WTC11 (cell line): ENCODE results near the gene FAF1. TPM values are rescaled to one million over a fixed set of nuclear protein-coding genes. Genes with fewer than 3 reads are reported as not detected.

Source experiments
- ATAC-seq: fragments of 200-7000 bp; cut with Tn5 transposase; 2 replicates; pipeline ENCODE4 v1.10.0; 2021; ENCODE audit warnings: mild to moderate bottlenecking, moderate library complexity
- CTCF ChIA-PET: fragments of 300-600 bp; sonication (Branson Sonifier 250); formaldehyde crosslinking; loops from one replicate; lab custom pipeline; 2021; ENCODE audit warnings: antibody characterized with exemption; lab: Charles Lee
- POLR2A ChIA-PET: fragments of 350-600 bp; sonication (Branson Sonifier 250); formaldehyde crosslinking; loops from one replicate; lab custom pipeline; 2021; ENCODE audit warnings: antibody characterized with exemption; lab: Charles Lee
- DNase-seq: peaks from one replicate; pipeline ENCODE4 v3.0.0; 2021; ENCODE audit warnings: low spot score
- H3K27ac Mint-ChIP-seq: 2 replicates; pipeline ENCODE4 v1.8.0; 2021; ENCODE audit warnings: mixed read lengths
- H3K27me3 Mint-ChIP-seq: 2 replicates; pipeline ENCODE4 v1.8.0; 2021; ENCODE audit warnings: low read depth, mild to moderate bottlenecking, moderate library complexity, mixed read lengths
- H3K36me3 Mint-ChIP-seq: 2 replicates; pipeline ENCODE4 v1.8.0; 2021; ENCODE audit warnings: mixed read lengths
- H3K4me1 Mint-ChIP-seq: 2 replicates; pipeline ENCODE4 v1.8.0; 2022; ENCODE audit warnings: mixed read lengths
- H3K4me3 Mint-ChIP-seq: 2 replicates; pipeline ENCODE4 v1.8.0; 2021; ENCODE audit warnings: mild to moderate bottlenecking, moderate library complexity, mixed read lengths
- H3K9me3 Mint-ChIP-seq: 2 replicates; pipeline ENCODE4 v1.8.0; 2021; ENCODE audit warnings: mixed read lengths
- AFF4 ChIP-seq: sonication (generic); formaldehyde crosslinking; IDR thresholded peaks from 2 replicates; pipeline ENCODE4 v1.8.1; 2023; ENCODE audit warnings: mild to moderate bottlenecking, missing genetic modification reagents, borderline replicate concordance
- E2F5 ChIP-seq: sonication (generic); formaldehyde crosslinking; IDR thresholded peaks from 2 replicates; pipeline ENCODE4 v1.8.1; 2022; ENCODE audit warnings: mild to moderate bottlenecking, moderate library complexity, missing genetic modification reagents
- ESRRA ChIP-seq: sonication (generic); formaldehyde crosslinking; IDR thresholded peaks from 2 replicates; pipeline ENCODE4 v1.8.1; 2022; ENCODE audit warnings: mild to moderate bottlenecking, missing genetic modification reagents, borderline replicate concordance
- FOXJ3 ChIP-seq: sonication (generic); formaldehyde crosslinking; IDR thresholded peaks from 2 replicates; pipeline ENCODE4 v1.9.0; 2021; ENCODE audit warnings: missing genetic modification reagents, mild to moderate bottlenecking, borderline replicate concordance
- FOXK1 ChIP-seq: sonication (generic); formaldehyde crosslinking; IDR thresholded peaks from 2 replicates; pipeline ENCODE4 v1.8.0; 2022; ENCODE audit warnings: mild to moderate bottlenecking, moderate library complexity, missing genetic modification reagents
- IRF2 ChIP-seq: sonication (generic); formaldehyde crosslinking; IDR thresholded peaks from 2 replicates; pipeline ENCODE4 v1.8.0; 2022; ENCODE audit warnings: low read depth, missing genetic modification reagents, borderline replicate concordance
- MAX ChIP-seq: sonication (generic); formaldehyde crosslinking; IDR thresholded peaks from 2 replicates; pipeline ENCODE4 v1.8.0; 2022; ENCODE audit warnings: mild to moderate bottlenecking, missing genetic modification reagents
- NR1H2 ChIP-seq: sonication (generic); formaldehyde crosslinking; IDR thresholded peaks from 2 replicates; pipeline ENCODE4 v1.9.0; 2021; ENCODE audit warnings: mild to moderate bottlenecking, moderate library complexity, missing genetic modification reagents
- NR3C1 ChIP-seq: sonication (generic); formaldehyde crosslinking; conservative IDR thresholded peaks from 2 replicates; pipeline ENCODE4 v1.8.1; 2023; ENCODE audit warnings: low read depth, mild to moderate bottlenecking, missing genetic modification reagents
- OVOL2 ChIP-seq: fragments of 250-450 bp; sonication (Bioruptor Pico); IDR thresholded peaks from 2 replicates; pipeline ENCODE4 v1.9.0; 2021; ENCODE audit warnings: mild to moderate bottlenecking, borderline replicate concordance
- SOX15 ChIP-seq: fragments of 250-450 bp; sonication (Bioruptor Pico); IDR thresholded peaks from 2 replicates; pipeline ENCODE4 v1.9.0; 2021; ENCODE audit warnings: mild to moderate bottlenecking
- STAT6 ChIP-seq: sonication (generic); formaldehyde crosslinking; conservative IDR thresholded peaks from 2 replicates; pipeline ENCODE4 v1.8.1; 2023; ENCODE audit warnings: mild to moderate bottlenecking, low read depth, missing genetic modification reagents, moderate library complexity
- USF2 ChIP-seq: sonication (generic); formaldehyde crosslinking; IDR thresholded peaks from 2 replicates; pipeline ENCODE4 v1.8.1; 2023; ENCODE audit warnings: mild to moderate bottlenecking, missing genetic modification reagents, moderate library complexity
- ZNF232 ChIP-seq: sonication (generic); formaldehyde crosslinking; IDR thresholded peaks from 2 replicates; pipeline ENCODE4 v1.8.0; 2022; ENCODE audit warnings: mild to moderate bottlenecking, missing genetic modification reagents
- ZNF317 ChIP-seq: sonication (generic); formaldehyde crosslinking; IDR thresholded peaks from 2 replicates; pipeline ENCODE4 v1.8.1; 2023; ENCODE audit warnings: low read depth, mild to moderate bottlenecking, moderate library complexity, missing genetic modification reagents, borderline replicate concordance
- ZNF416 ChIP-seq: fragments of 250-450 bp; sonication (Bioruptor Pico); IDR thresholded peaks from 2 replicates; pipeline ENCODE4 v1.9.0; 2021; ENCODE audit warnings: mild to moderate bottlenecking, inconsistent platforms
- total RNA-seq: library from RNA; stranded (reverse); gene quantifications from 3 replicates; pipeline ENCODE4 v1.2.3, GENCODE V29; 2021

FAF1 gene
- total RNA-seq, 1 experiment from 2014 or later: 53.5 TPM

GRCh38 chr1:50665413-50665812, 294.7 kb downstream of the FAF1 start (continued):
- no peak for TF ChIP-seq AFF4 (CRISPR knock-in tag)
- no peak for TF ChIP-seq IRF2 (CRISPR knock-in tag)
- no peak for TF ChIP-seq NR1H2 (CRISPR knock-in tag)
- TF ChIP-seq SOX15 (CRISPR knock-in tag): no peak
- no peak for TF ChIP-seq ZNF416 (CRISPR knock-in tag)
- TF ChIP-seq, all 79 proteins: peak for 0

- CTCF ChIA-PET: interaction anchor here (1.4 kb wide), 1 partner anchor 41 kb away, joined by 3 read pairs; no protein-coding TSS in a partner anchor
- H3K4me1 Mint-ChIP-seq: peaks cover 25% of the 10 kb centered on the region
- H3K27ac Mint-ChIP-seq: no peak overlapping the region
- H3K4me3 Mint-ChIP-seq: no peak overlapping the region
- POLR2A ChIA-PET: no interaction called here
- no peaks in the 10 kb centered on the region for H3K36me3 Mint-ChIP-seq
- TF ChIP-seq ESRRA: no peak
- TF ChIP-seq ZNF416 (CRISPR knock-in tag): no peak
- no peak for TF ChIP-seq USF2 (CRISPR knock-in tag)
- TF ChIP-seq E2F5 (CRISPR knock-in tag): no peak
- no peak for TF ChIP-seq OVOL2 (CRISPR knock-in tag)
- TF ChIP-seq ZNF232: no peak
- TF ChIP-seq FOXK1 (CRISPR knock-in tag): no peak
- no peak for TF ChIP-seq ZNF317
- no peak for TF ChIP-seq MAX
- TF ChIP-seq FOXJ3 (CRISPR knock-in tag): no peak
- TF ChIP-seq STAT6 (CRISPR knock-in tag): no peak
- TF ChIP-seq NR3C1 (CRISPR knock-in tag): no peak
- H3K27me3 Mint-ChIP-seq: no peaks in the 10 kb centered on the region
- DNase-seq (no peak), ATAC-seq (no peak)
- H3K9me3 Mint-ChIP-seq: no peaks in the 10 kb centered on the region
Measured at GRCh38 chr1:50661626-50662025, 298.4 kb downstream of the FAF1 start.
